A673 (cell line): ENCODE results near the gene ZNF611. TPM values are rescaled to one million over a fixed set of nuclear protein-coding genes. Genes with fewer than 3 reads are reported as not detected.
"Not testable (repeated sequence)": the region's sequence is repeated elsewhere in the genome, so short reads cannot be mapped to it uniquely, and the experiment has no call there.

ENCODE experiments used
- BruUV-seq: library from RNA; stranded (reverse); fragments of 400-500 nt; replicated peaks from 2 replicates; lab custom pipeline; 2021; lab: Mats Ljungman, UMichigan
- CTCF ChIA-PET: fragments of 300-600 bp; sonication (Branson Sonifier 250); formaldehyde crosslinking; loops from one replicate; lab custom pipeline; 2022; ENCODE audit warnings: antibody characterized with exemption; lab: Charles Lee
- POLR2A ChIA-PET: fragments of 300-600 bp; sonication (Branson Sonifier 250); formaldehyde crosslinking; loops from one replicate; lab custom pipeline; 2022; ENCODE audit warnings: antibody characterized with exemption; ENCODE audit not compliant: low non-redundant PET; lab: Charles Lee
- DNase-seq: peaks from one replicate; pipeline ENCODE4 v3.0.0-alpha.2; 2015; ENCODE audit warnings: low spot score
- H3K27ac ChIP-seq: fragments of 200-600 bp; sonication (generic); 2 replicates; pipeline ENCODE4 v1.5.1; 2016; ENCODE audit warnings: mixed run types, low read depth, mild to moderate bottlenecking, mixed read lengths, antibody characterized with exemption, low read length; ENCODE audit not compliant: poor library complexity, severe bottlenecking
- H3K27me3 ChIP-seq: fragments of 200-600 bp; sonication (generic); replicated peaks from 2 replicates; pipeline ENCODE4 v1.6.1; 2017; ENCODE audit warnings: mixed run types, low read depth, mild to moderate bottlenecking, mixed read lengths, antibody characterized with exemption, low read length; ENCODE audit not compliant: insufficient read depth, poor library complexity
- H3K36me3 ChIP-seq: fragments of 200-600 bp; sonication (generic); 2 replicates; pipeline ENCODE4 v1.6.1; 2016; ENCODE audit warnings: mixed run types, mild to moderate bottlenecking, mixed read lengths, antibody characterized with exemption, low read length; ENCODE audit not compliant: insufficient read depth, poor library complexity, severe bottlenecking
- H3K4me1 ChIP-seq: fragments of 200-600 bp; sonication (generic); 2 replicates; pipeline ENCODE4 v1.6.1; 2017; ENCODE audit warnings: mixed run types, mild to moderate bottlenecking, mixed read lengths, antibody characterized with exemption, low read length; ENCODE audit not compliant: insufficient read depth, poor library complexity, severe bottlenecking
- H3K4me3 ChIP-seq: fragments of 200-600 bp; sonication (generic); 2 replicates; pipeline ENCODE4 v1.5.1; 2016; ENCODE audit warnings: low read depth, mixed run types, mild to moderate bottlenecking, mixed read lengths, low read length; ENCODE audit not compliant: poor library complexity, severe bottlenecking
- H3K9me3 ChIP-seq: fragments of 200-600 bp; sonication (generic); 2 replicates; pipeline ENCODE4 v1.6.1; 2016; ENCODE audit warnings: mixed run types, low read depth, mild to moderate bottlenecking, mixed read lengths, antibody characterized with exemption, low read length; ENCODE audit not compliant: poor library complexity, severe bottlenecking
- CTCF ChIP-seq: fragments of 300-800, 200-600 bp; sonication (generic); conservative IDR thresholded peaks from 2 replicates; pipeline ENCODE4 v1.5.1; 2017; ENCODE audit warnings: low read depth, mild to moderate bottlenecking, antibody characterized with exemption, low read length, moderate library complexity, mixed read lengths
- EZH2 ChIP-seq: fragments of 200-600 bp; sonication (generic); IDR thresholded peaks from 2 replicates; pipeline ENCODE4 v1.6.1; 2017; ENCODE audit warnings: borderline replicate concordance, low read depth, mild to moderate bottlenecking, mixed read lengths, antibody characterized with exemption, low read length; ENCODE audit not compliant: poor library complexity, severe bottlenecking
- intact Hi-C: fragments of 100-400 bp; cut with micrococcal nuclease; formaldehyde crosslinking; loops from one replicate; pipeline ENCODE4 v1.10.0; 2022; ENCODE audit not compliant: unreplicated experiment
- total RNA-seq: library from RNA; stranded (reverse); gene quantifications from 2 replicates; pipeline ENCODE4 v1.2.3, GENCODE V29; 2021

Gene ZNF611
- total RNA-seq, 1 experiment from 2014 or later, result 21.7 TPM

- no TSS peak for BruUV-seq
Measured at GRCh38 chr19:52716522-52716921, 18.3 kb downstream of the ZNF611 start.

GRCh38 chr19:52715902-52716301 lies 18.9 kb downstream of the ZNF611 start:
- H3K9me3 ChIP-seq, BruUV-seq, H3K4me1 ChIP-seq, DNase-seq, H3K27ac ChIP-seq, H3K27me3 ChIP-seq, CTCF ChIA-PET, H3K36me3 ChIP-seq, POLR2A ChIA-PET, H3K4me3 ChIP-seq, intact Hi-C loops: not testable (repeated sequence)

More at GRCh38 chr19:52716522-52716921, 18.3 kb downstream of the ZNF611 start:
- TF ChIP-seq CTCF (no peak), EZH2 (no peak)
- no peak overlapping the region for H3K27ac ChIP-seq
- ChIA-PET CTCF (no interaction called here), POLR2A (no interaction called here)
- no peaks in the 10 kb centered on the region for H3K27me3 ChIP-seq
- H3K9me3 ChIP-seq, result no peaks in the 10 kb centered on the region
- intact Hi-C loops, result no loop called here
- peaks cover 6% of the 10 kb centered on the region for H3K36me3 ChIP-seq
- no peak overlapping the region for H3K4me3 ChIP-seq
- H3K4me1 ChIP-seq, result no peaks in the 10 kb centered on the region
- DNase-seq, result no peak

GRCh38 chr19:52715330-52715729 lies 19.5 kb downstream of the ZNF611 start:
- DNase-seq, BruUV-seq, intact Hi-C loops, H3K9me3 ChIP-seq, H3K4me3 ChIP-seq, H3K27ac ChIP-seq, POLR2A ChIA-PET, H3K27me3 ChIP-seq, CTCF ChIA-PET, H3K36me3 ChIP-seq, H3K4me1 ChIP-seq: not testable (repeated sequence)

- POLR2A ChIA-PET, CTCF ChIA-PET, H3K4me3 ChIP-seq, DNase-seq, H3K27ac ChIP-seq, H3K9me3 ChIP-seq, H3K27me3 ChIP-seq, H3K36me3 ChIP-seq, BruUV-seq, H3K4me1 ChIP-seq, intact Hi-C loops: not testable (repeated sequence)
Measured at GRCh38 chr19:52713051-52713450, 21.8 kb downstream of the ZNF611 start.

GRCh38 chr19:52711661-52712060 lies 23.2 kb downstream of the ZNF611 start:
- H3K36me3 ChIP-seq, POLR2A ChIA-PET, H3K4me3 ChIP-seq, CTCF ChIA-PET, H3K9me3 ChIP-seq, intact Hi-C loops, BruUV-seq, H3K27me3 ChIP-seq, H3K27ac ChIP-seq, H3K4me1 ChIP-seq, DNase-seq: not testable (repeated sequence)
